ENCODE results near the gene SLC16A5.

DNA sequence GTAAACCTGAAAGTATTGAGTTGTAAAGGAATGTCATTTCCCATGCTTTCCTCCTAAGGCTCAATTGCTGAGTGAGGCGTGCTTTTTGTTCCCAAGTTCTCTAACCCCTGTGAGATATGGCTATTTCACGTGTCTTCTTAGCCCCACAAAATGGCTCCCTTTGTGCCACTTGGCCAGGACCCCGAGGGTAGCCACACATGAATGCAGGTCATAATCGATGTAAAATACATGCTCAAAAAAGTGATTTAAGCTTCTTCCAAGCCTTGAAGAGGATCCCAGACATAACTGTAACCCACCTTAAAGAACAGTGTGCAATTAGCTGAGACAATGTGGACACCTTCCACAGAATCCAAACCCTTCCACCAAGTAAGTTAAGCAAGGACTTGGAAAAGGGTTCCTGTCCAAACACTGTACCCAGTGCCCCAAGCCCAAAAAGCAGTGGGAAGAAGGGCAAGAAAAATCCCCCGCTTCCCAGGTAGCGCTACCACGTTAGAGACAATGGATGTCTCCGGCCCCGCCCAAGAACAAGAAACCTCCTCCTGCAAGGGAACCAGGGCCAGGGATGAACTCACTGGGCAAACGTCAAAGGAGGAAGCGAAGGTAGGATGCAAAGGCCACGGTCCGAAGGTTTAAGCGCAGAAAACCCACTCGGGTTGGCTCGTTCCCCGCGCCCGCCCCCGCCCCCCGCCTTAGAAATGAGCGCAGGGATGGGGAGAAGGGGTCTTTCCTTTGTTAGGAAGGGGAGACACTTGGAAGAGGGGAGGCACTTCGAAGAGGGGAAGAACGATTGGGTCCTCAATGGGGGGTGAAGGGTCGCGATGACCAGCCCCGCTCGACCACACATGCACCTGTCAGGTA lies 65.4 kb downstream of the SLC16A5 start:
- TF ChIP-seq POLR2A (IDR thresholded peaks at IDR 0.05; ENCODE audit: low read depth, low read length) (no peak; the same call in 1 of the 2 replicates), POLR2AphosphoS5 (IDR thresholded peaks at IDR 0.05; ENCODE audit: low read depth, low read length) (no peak), TAF1 (IDR thresholded peaks at IDR 0.05; ENCODE audit: borderline replicate concordance, low read depth, low read length) (no peak)

Data from GM12892 (cell line).